Breast epithelium (tissue), 3 donors: ENCODE measurements around the gene CMSS1.

ENCODE experiments used
- POLR2A ChIP-seq: fragments of 450-650 bp; IDR thresholded peaks from one replicate; pipeline ENCODE4 v1.6.1; 2016; ENCODE audit warnings: antibody characterized with exemption, mild to moderate bottlenecking, moderate library complexity
- POLR2AphosphoS5 ChIP-seq, 3 donors: sonication (generic); formaldehyde crosslinking; IDR thresholded peaks; one replicate each; pipeline ENCODE4 v1.6.1; 2017; ENCODE audit warnings: antibody characterized with exemption in 3 of 3
- TF ChIP-seq, protein P1 (sequence below), 3 donors: fragments of 450-650 bp; IDR thresholded peaks; one replicate each; pipeline ENCODE4 v1.5.1; 2016 to 2017; ENCODE audit warnings: antibody characterized with exemption in 3 of 3, mild to moderate bottlenecking in 3 of 3, moderate library complexity in 3 of 3

DNA sequence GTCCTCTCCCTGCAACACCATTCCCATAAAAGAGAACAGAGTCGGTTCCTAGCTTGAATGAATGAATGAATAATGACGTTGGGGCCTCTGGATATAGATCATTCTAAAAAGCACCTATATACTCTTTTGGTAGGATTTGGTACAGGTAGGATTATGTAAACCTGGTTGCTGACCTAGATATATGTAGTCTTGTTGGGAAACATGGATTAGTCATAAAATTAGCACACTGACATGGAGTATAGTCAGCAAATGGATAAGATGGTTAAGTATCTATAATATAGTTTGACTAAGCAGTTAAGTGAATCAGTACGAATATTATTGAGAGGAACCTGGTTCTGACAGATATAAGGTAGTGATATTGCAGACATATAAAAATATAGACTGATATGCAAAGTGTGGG is 154.1 kb downstream of the CMSS1 start:
- TF ChIP-seq, protein P1, sequence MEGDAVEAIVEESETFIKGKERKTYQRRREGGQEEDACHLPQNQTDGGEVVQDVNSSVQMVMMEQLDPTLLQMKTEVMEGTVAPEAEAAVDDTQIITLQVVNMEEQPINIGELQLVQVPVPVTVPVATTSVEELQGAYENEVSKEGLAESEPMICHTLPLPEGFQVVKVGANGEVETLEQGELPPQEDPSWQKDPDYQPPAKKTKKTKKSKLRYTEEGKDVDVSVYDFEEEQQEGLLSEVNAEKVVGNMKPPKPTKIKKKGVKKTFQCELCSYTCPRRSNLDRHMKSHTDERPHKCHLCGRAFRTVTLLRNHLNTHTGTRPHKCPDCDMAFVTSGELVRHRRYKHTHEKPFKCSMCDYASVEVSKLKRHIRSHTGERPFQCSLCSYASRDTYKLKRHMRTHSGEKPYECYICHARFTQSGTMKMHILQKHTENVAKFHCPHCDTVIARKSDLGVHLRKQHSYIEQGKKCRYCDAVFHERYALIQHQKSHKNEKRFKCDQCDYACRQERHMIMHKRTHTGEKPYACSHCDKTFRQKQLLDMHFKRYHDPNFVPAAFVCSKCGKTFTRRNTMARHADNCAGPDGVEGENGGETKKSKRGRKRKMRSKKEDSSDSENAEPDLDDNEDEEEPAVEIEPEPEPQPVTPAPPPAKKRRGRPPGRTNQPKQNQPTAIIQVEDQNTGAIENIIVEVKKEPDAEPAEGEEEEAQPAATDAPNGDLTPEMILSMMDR (IDR thresholded peaks at IDR 0.05), result no peak
- TF ChIP-seq POLR2AphosphoS5 (IDR thresholded peaks at IDR 0.05), result no peak
- no peak for TF ChIP-seq POLR2A
